Panc1 (cell line): Measurements from ENCODE around the gene RPL13. TPM values are rescaled to one million over a fixed set of nuclear protein-coding genes. Genes with fewer than 3 reads are reported as not detected.

Experiments used
- ATAC-seq: fragments of 200-7000 bp; cut with Tn5 transposase; 2 replicates; pipeline ENCODE4 v1.9.1; 2020; ENCODE audit warnings: mild to moderate bottlenecking, moderate library complexity
- BruUV-seq: library from RNA; stranded (reverse); fragments of 400-500 nt; replicated peaks from 2 replicates; lab custom pipeline; 2021; lab: Mats Ljungman, UMichigan
- CTCF ChIA-PET: fragments of 300-600 bp; sonication (Branson Sonifier 250); formaldehyde crosslinking; loops from one replicate; lab custom pipeline; 2022; ENCODE audit warnings: antibody characterized with exemption; lab: Charles Lee
- POLR2A ChIA-PET: fragments of 300-600 bp; sonication (Branson Sonifier 250); formaldehyde crosslinking; loops from one replicate; lab custom pipeline; 2022; ENCODE audit warnings: antibody characterized with exemption; lab: Charles Lee
- DNase-seq: peaks from one replicate; pipeline ENCODE4 v3.0.0-alpha.2; 2010; ENCODE audit warnings: low read depth, low spot score
- H3K27ac ChIP-seq: 2 replicates; pipeline ENCODE4 v1.5.1; 2011; ENCODE audit warnings: mild to moderate bottlenecking, low read length, inconsistent platforms
- H3K27me3 ChIP-seq: fragments of 200-500 bp; sonication (Bioruptor generic); 2 replicates; pipeline ENCODE4 v1.6.0; 2014; ENCODE audit warnings: low read length, inconsistent platforms; ENCODE audit not compliant: control insufficient read depth, insufficient read depth
- H3K36me3 ChIP-seq: fragments of 200-500 bp; sonication (Bioruptor generic); 2 replicates; pipeline ENCODE4 v1.5.1; 2014; ENCODE audit warnings: inconsistent platforms, mild to moderate bottlenecking, low read length, moderate library complexity; ENCODE audit not compliant: control insufficient read depth, insufficient read depth
- H3K4me1 ChIP-seq: 2 replicates; pipeline ENCODE4 v1.5.1; 2011; ENCODE audit warnings: inconsistent platforms, mild to moderate bottlenecking, low read length, moderate library complexity; ENCODE audit not compliant: control insufficient read depth, insufficient read depth
- H3K4me3 ChIP-seq, 2 experiments: 2 replicates each; pipeline ENCODE4 v1.5.1; 2011 to 2012; ENCODE audit warnings: low read depth in 2 of 2, low read length in 2 of 2, mild to moderate bottlenecking in 2 of 2, inconsistent platforms in 1 of 2, moderate library complexity in 1 of 2
- H3K9me3 ChIP-seq: fragments of 200-500 bp; sonication (Bioruptor generic); 2 replicates; pipeline ENCODE4 v1.5.1; 2014; ENCODE audit warnings: low read depth, mild to moderate bottlenecking, inconsistent platforms, low read length, moderate library complexity; ENCODE audit not compliant: control insufficient read depth, insufficient read depth
- POLR2AphosphoS5 ChIP-seq: IDR thresholded peaks from 2 replicates; pipeline ENCODE4 v1.6.1; 2012; ENCODE audit warnings: mild to moderate bottlenecking, low read depth, low read length, moderate library complexity
- REST ChIP-seq, 2 experiments: IDR thresholded peaks; 2 replicates each; pipeline ENCODE4 v1.6.1; 2011 to 2012; ENCODE audit warnings: low read depth in 2 of 2, control low read depth in 1 of 2, low read length in 1 of 2, mild to moderate bottlenecking in 1 of 2, moderate library complexity in 1 of 2; ENCODE audit not compliant: insufficient read depth in 1 of 2
- SIN3A ChIP-seq: IDR thresholded peaks from 2 replicates; pipeline ENCODE4 v1.6.1; 2012; ENCODE audit warnings: low read depth, mild to moderate bottlenecking, low read length, moderate library complexity, borderline replicate concordance; ENCODE audit not compliant: insufficient read depth
- TCF7L2 ChIP-seq: IDR thresholded peaks from 2 replicates; pipeline ENCODE4 v1.6.1; 2011; ENCODE audit warnings: mild to moderate bottlenecking, low read depth, low read length, inconsistent platforms
- in situ Hi-C: cut with HindIII; loops from 2 replicates; pipeline ENCODE4 v1.10.0; 2016; ENCODE audit warnings: low sequenced_read_pairs, low pct_unique_long_range_greater_than_20kb
- intact Hi-C: fragments of 100-400 bp; cut with micrococcal nuclease; formaldehyde crosslinking; loops from one replicate; pipeline ENCODE4 v1.10.0; 2022; ENCODE audit not compliant: unreplicated experiment
- total RNA-seq: library from RNA; stranded (reverse); gene quantifications from one replicate; pipeline ENCODE4 v1.2.1, GENCODE V29; 2021; ENCODE audit not compliant: unreplicated experiment
- TF ChIP-seq, protein P1 (sequence below): fragments of 450-650 bp; IDR thresholded peaks from 2 replicates; pipeline ENCODE4 v1.5.1; 2017; ENCODE audit warnings: mild to moderate bottlenecking

RPL13 gene
- total RNA-seq, 1 experiment from 2014 or later, result 965 TPM

- intact Hi-C loops (no loop called here), in situ Hi-C loops (no loop called here)
- Histone ChIP-seq H3K36me3 (peaks cover 5% of the 10 kb centered on the region; the same call in 1 of the 2 replicates), H3K27me3 (no peaks in the 10 kb centered on the region), H3K9me3 (no peaks in the 10 kb centered on the region), H3K4me1 (no peaks in the 10 kb centered on the region), H3K27ac (no peak overlapping the region), H3K4me3 (no peak overlapping the region)
- DNase-seq (no peak), ATAC-seq (no peak)
- POLR2A ChIA-PET, result interaction anchor here (0.5 kb wide), 1 partner anchor 10 kb away, joined by 3 read pairs; no protein-coding TSS in a partner anchor
- BruUV-seq, result no TSS peak
- TF ChIP-seq REST (IDR thresholded peaks at IDR 0.05; ENCODE audit: insufficient read depth in 1 of 2, low read depth in 2 of 2, low read length in 1 of 2) (no peak), POLR2AphosphoS5 (no peak), SIN3A (no peak), TCF7L2 (no peak)
- TF ChIP-seq, protein P1, sequence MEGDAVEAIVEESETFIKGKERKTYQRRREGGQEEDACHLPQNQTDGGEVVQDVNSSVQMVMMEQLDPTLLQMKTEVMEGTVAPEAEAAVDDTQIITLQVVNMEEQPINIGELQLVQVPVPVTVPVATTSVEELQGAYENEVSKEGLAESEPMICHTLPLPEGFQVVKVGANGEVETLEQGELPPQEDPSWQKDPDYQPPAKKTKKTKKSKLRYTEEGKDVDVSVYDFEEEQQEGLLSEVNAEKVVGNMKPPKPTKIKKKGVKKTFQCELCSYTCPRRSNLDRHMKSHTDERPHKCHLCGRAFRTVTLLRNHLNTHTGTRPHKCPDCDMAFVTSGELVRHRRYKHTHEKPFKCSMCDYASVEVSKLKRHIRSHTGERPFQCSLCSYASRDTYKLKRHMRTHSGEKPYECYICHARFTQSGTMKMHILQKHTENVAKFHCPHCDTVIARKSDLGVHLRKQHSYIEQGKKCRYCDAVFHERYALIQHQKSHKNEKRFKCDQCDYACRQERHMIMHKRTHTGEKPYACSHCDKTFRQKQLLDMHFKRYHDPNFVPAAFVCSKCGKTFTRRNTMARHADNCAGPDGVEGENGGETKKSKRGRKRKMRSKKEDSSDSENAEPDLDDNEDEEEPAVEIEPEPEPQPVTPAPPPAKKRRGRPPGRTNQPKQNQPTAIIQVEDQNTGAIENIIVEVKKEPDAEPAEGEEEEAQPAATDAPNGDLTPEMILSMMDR, result no peak
- CTCF ChIA-PET, result no interaction called here
Measured at GRCh38 chr16:89552913-89553312, 7.6 kb upstream of the RPL13 start.

GRCh38 chr16:89553733-89554132 is 6.7 kb upstream of the RPL13 start:
- POLR2A ChIA-PET, result no interaction called here
- no TSS peak for BruUV-seq
- in situ Hi-C loops (no loop called here), intact Hi-C loops (no loop called here)
- CTCF ChIA-PET, result no interaction called here
- Histone ChIP-seq H3K4me1 (no peaks in the 10 kb centered on the region), H3K27ac (no peak overlapping the region), H3K4me3 (no peak overlapping the region), H3K27me3 (no peaks in the 10 kb centered on the region), H3K36me3 (peaks cover 4% of the 10 kb centered on the region; the same call in 1 of the 2 replicates), H3K9me3 (no peaks in the 10 kb centered on the region)
- DNase-seq (no peak), ATAC-seq (no peak)
- TF ChIP-seq, protein P1, result no peak
- no peak for TF ChIP-seq SIN3A
- TF ChIP-seq POLR2AphosphoS5, result no peak
- no peak for TF ChIP-seq REST (IDR thresholded peaks at IDR 0.05; ENCODE audit: insufficient read depth in 1 of 2, low read depth in 2 of 2, low read length in 1 of 2)
